Nephron progenitor cell (in vitro differentiated cells): ENCODE measurements around the gene FNDC3B.
A peak's percentile ranks its signal among the peaks of the same experiment; 100 is the strongest.

Experiments
- DNase-seq: peaks from one replicate; pipeline ENCODE4 v3.0.0; 2021
- H3K27ac Mint-ChIP-seq: 2 replicates; pipeline ENCODE4 v1.8.0; 2021; ENCODE audit warnings: mild to moderate bottlenecking, moderate library complexity, mixed read lengths
- H3K27me3 Mint-ChIP-seq: 2 replicates; pipeline ENCODE4 v1.8.0; 2021; ENCODE audit warnings: mild to moderate bottlenecking, low read depth, mixed read lengths; ENCODE audit not compliant: poor library complexity
- H3K36me3 Mint-ChIP-seq: 2 replicates; pipeline ENCODE4 v1.8.0; 2021; ENCODE audit warnings: low read depth, mixed read lengths
- H3K4me1 Mint-ChIP-seq: 2 replicates; pipeline ENCODE4 v1.8.0; 2021; ENCODE audit warnings: mixed read lengths
- H3K4me3 Mint-ChIP-seq: 2 replicates; pipeline ENCODE4 v1.8.0; 2021; ENCODE audit warnings: mild to moderate bottlenecking, moderate library complexity, mixed read lengths
- H3K9me3 Mint-ChIP-seq: 2 replicates; pipeline ENCODE4 v1.8.0; 2021; ENCODE audit warnings: mild to moderate bottlenecking, moderate library complexity, mixed read lengths
- TF ChIP-seq, protein P1 (sequence below): fragments of 200-600 bp; sonication (generic); IDR thresholded peaks from 2 replicates; pipeline ENCODE4 v1.5.0; 2021; ENCODE audit warnings: antibody characterized with exemption

The FNDC3B gene

DNA sequence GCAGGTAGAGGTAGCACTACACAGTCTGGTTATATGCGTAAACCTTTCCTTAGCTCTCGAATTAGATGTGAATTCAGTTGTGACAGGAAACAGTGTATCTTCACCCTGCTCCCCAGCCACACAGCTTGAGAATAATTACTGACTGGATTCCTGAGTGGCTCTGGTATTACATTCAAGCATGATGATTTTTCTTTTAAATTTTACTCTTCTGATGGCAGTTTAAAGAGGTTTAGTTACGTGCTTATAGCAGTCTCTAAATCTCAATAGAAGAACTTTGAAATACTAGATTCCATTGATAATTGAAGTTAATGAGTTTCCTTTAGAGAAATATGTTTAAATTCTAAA lies 98.8 kb downstream of the FNDC3B start:
- Mint-ChIP-seq H3K36me3 (peaks cover 48% of the 10 kb centered on the region), H3K27ac (peak overlapping the region; percentile 86), H3K4me1 (peaks cover 75% of the 10 kb centered on the region), H3K4me3 (no peak overlapping the region), H3K9me3 (peaks cover 5% of the 10 kb centered on the region), H3K27me3 (no peaks in the 10 kb centered on the region)
- TF ChIP-seq, protein P1, sequence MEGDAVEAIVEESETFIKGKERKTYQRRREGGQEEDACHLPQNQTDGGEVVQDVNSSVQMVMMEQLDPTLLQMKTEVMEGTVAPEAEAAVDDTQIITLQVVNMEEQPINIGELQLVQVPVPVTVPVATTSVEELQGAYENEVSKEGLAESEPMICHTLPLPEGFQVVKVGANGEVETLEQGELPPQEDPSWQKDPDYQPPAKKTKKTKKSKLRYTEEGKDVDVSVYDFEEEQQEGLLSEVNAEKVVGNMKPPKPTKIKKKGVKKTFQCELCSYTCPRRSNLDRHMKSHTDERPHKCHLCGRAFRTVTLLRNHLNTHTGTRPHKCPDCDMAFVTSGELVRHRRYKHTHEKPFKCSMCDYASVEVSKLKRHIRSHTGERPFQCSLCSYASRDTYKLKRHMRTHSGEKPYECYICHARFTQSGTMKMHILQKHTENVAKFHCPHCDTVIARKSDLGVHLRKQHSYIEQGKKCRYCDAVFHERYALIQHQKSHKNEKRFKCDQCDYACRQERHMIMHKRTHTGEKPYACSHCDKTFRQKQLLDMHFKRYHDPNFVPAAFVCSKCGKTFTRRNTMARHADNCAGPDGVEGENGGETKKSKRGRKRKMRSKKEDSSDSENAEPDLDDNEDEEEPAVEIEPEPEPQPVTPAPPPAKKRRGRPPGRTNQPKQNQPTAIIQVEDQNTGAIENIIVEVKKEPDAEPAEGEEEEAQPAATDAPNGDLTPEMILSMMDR = no peak
- no peak for DNase-seq

DNA sequence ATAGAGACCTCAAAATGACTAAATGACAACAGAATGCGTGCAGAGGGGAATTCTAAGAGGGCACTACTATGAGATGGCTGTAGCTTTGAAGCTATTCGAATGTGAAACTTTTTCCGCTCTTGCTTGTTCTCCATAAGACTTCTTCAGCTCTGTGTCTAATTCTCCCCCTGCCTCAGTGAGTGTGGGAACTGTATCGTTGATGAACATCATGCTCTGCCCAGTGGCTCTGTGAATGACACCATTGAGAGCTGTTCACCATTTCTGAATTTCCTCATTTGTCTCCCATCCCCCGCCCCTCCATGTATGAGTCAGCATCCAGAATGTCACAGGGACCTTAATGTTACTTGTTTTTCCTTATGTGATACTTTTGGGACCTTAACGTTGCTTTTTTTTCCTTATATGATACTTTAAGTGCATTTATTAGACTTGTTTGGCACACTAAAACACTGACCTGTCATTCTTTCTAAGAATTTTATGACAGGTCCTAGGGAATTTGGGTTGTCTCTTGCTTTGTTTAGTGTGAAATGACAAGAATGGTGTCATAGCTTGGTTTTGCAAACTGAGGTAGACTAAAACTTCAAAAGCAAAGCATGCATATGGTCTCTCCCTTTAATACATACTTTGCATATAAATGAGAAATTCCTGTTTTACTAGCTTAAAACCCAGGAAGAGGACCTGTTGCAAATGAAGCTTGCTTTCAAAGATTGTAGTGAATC lies 99.6 kb downstream of the FNDC3B start:
- TF ChIP-seq, protein P1 = no peak
- no peak for DNase-seq
- Mint-ChIP-seq H3K27me3 (no peaks in the 10 kb centered on the region), H3K4me1 (peaks cover 71% of the 10 kb centered on the region), H3K4me3 (no peak overlapping the region), H3K9me3 (peaks cover 5% of the 10 kb centered on the region), H3K27ac (peak overlapping the region; percentile 33), H3K36me3 (peaks cover 48% of the 10 kb centered on the region)

DNA sequence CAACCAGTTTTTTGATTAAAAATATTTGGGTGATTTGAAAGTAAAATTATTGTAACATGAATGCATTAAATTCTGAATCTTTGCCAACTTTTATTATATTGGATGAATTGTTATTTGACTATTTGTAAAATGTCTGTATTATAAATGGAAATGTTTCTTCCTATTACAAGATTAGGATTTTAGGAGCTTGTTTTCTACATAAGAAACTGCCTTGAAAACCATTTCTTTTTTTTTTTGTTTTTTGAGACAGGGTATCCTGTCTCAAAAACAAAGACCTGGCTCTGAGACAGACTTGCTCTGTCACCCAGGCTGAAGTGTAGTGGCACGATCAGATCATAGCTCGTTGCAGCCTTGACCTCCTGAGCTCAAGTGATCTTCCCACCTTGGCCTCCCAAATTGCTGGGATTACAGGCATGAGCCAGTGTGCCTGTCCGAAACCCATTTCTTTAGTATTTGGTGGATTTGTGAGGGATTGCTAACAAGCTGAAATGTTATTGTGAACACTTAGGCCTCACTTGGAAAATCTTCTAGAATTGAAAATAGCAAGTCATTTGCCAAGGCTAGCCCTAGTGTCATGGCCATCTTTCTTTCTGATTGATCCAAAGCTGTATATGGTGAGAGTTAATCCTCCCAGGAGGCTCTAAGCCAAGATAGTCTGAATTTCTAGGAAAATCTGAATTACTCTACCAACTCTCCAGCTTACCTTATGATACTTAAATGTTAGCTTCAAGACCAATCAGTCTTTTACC lies 100.3 kb downstream of the FNDC3B start:
- DNase-seq = no peak
- Mint-ChIP-seq H3K36me3 (peaks cover 49% of the 10 kb centered on the region), H3K9me3 (peaks cover 5% of the 10 kb centered on the region), H3K27me3 (no peaks in the 10 kb centered on the region), H3K4me1 (peaks cover 75% of the 10 kb centered on the region), H3K27ac (peak overlapping the region; percentile 93), H3K4me3 (no peak overlapping the region)
- TF ChIP-seq, protein P1 = no peak

DNA sequence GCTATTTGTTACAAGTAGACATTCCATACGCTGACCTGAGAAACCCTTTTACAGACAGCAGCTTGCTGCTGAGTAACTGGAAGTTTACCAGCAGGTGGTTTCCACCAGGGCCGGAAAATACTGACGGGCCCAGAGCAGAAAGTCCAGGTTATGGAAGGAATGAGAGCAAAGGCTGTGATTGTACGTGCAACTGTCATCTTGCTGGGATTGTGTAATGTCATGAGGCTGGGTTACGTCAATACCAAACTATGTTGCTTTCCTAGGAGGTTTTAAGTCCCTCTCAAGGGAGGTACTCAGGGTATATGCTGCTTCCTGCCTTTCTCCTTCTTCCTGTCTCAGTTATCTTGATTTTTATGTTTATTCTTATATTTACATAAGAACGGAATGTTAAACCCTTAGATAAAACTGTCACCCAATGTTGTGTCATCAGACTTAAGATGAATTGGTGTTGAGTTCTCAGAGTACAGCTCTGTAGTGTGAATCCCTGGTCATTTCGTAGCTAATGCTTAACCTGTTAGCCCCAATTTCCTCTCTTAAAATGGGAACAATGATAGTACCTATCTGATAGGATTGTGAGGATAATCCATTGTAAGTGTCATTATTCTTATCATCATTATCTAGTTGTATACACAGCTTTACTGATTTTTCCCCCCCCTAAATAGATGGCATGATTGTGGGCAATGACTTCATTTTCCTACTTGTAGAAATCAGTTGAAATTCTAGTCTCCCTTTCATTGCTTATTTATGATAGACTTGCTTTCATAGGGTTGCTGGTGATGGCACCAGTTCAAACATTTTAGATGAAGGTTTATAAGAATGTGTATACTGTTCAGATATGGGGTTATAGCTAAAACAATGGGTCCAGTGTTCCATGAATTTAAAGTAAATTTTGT lies 101.4 kb downstream of the FNDC3B start:
- Mint-ChIP-seq H3K36me3 (peaks cover 50% of the 10 kb centered on the region), H3K27ac (peak overlapping the region; percentile 93), H3K4me3 (no peak overlapping the region), H3K4me1 (peaks cover 82% of the 10 kb centered on the region), H3K9me3 (peaks cover 5% of the 10 kb centered on the region), H3K27me3 (no peaks in the 10 kb centered on the region)
- DNase-seq = no peak
- TF ChIP-seq, protein P1 = no peak

DNA sequence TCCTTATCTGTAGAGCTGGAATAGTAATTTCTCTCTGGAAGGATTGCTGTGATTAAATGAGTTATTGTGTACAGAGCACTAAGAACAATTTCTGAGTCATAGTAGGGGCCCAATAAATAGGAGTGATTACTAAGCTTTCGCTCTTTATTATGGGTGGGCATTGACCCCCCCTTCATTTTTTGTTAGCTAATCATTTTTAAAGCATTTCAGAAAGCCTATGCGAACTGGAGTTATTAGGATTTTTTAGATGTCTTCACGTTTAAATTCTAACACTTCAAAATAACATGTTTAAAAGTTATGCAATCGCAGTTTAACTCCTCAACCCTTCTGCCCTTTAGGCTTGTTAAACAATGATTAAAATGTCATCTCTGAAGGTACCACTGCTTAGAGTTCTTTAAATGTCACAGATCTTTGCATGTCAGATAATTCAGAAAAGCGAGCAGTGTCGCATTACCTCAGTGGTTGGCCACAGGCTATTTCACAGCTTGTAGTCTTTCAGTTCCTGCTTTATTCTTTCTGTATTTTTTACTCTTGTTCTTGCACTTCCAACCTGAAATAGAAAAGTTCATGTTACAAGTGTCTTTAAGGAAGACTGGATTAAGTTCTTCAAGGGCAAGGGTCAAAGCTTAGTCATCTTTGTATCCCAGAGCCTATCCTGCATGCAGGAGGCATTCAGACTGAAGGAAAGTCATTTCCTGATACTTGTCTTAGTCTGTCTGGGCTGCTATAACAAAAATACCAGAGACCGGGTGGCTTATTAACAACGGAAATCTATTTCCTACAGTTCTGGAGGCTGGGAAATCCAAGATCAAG lies 102.9 kb downstream of the FNDC3B start:
- DNase-seq = no peak
- Mint-ChIP-seq H3K4me3 (no peak overlapping the region), H3K36me3 (peaks cover 49% of the 10 kb centered on the region), H3K27me3 (no peaks in the 10 kb centered on the region), H3K4me1 (peaks cover 77% of the 10 kb centered on the region), H3K9me3 (peaks cover 5% of the 10 kb centered on the region), H3K27ac (peak overlapping the region; percentile 89)
- TF ChIP-seq, protein P1 = no peak
